ENCODE data around the gene C13orf46.
"Not testable (repeated sequence)": the region's sequence is repeated elsewhere in the genome, so short reads cannot be mapped to it uniquely, and the experiment has no call there.

C13orf46 gene

GRCh38 chr13:113926301-113926761 lies 47.5 kb downstream of the C13orf46 start:
- no peak for FAIRE-seq

DNA sequence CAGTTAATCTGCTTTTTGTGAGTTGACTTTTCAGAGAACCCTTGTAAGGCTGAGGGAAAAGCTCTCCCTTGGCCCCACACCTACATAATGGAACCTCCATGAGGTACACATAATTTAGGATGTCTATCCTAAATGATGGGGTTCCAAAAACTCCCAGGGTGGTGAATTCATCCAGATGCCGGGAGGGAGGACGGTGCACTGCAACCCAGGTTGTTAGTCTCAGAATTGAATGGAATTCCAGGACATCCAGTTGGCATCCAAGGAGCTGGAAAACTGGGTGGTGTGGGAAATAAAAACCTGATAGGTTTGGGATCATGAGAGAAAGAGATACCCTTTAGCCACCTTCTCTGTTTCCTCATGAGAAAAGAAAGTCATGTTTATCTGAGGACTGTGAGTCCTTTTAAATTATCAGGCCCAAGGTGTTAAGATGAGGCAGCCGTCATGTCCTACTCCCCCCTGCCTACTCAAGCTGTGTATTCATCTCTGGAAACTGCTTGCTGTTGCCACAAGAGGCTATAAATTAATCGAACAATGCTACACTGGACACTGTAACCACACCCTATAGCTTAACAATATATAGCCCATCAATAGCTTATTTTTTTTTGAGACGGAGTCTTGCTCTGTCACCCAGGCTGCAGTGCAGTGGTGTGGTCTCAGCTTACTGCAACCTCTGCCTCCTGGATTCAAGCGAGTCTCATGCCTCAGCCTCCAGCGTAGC lies 49.5 kb downstream of the C13orf46 start:
- FAIRE-seq: no peak

More at GRCh38 chr13:113926301-113926761, 47.5 kb downstream of the C13orf46 start:
- no peak for DNase-seq (ENCODE audit: low spot score)

DNA sequence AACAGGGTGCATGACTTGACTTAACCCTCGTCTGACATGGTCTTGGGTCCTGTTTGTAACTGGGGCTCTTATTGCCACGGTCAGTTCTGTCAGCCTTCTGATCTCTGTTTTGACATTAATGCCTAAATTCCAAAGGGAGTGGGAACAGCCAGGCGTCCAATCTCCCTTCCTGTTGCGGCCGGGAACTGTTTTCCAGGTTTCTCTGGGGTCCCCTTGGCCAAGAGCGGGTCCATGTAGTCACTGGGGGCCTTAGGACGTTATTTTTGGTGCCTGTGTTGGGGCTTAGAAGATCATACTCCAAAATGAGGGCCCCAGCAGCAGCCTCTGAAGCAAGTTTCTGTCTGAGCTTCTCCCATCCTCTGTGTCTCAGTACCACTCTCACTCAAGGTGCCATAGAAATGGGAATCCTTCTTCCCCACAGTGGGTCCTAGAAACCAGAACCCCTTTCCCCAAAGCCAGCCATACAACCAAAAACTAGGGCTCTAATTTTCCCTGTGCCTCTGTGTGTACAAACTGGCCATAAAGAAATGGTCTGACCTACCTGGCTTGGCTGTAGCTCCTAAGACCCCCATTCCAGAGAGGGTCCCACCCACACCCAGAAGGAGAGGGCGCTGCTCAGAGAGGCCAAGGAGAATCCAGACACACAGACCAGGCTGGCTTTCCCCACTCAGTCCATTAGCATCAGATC lies 50.4 kb downstream of the C13orf46 start:
- DNase-seq (ENCODE audit: low spot score) (no peak), FAIRE-seq (no peak)

More for the DNA sequence above, 49.5 kb downstream of the C13orf46 start:
- DNase-seq (ENCODE audit: low spot score): no peak

- FAIRE-seq: no peak
- no peak for DNase-seq (ENCODE audit: low spot score)
These were observed 51.3 kb downstream of the C13orf46 start for GRCh38 chr13:113922412-113923118.

DNA sequence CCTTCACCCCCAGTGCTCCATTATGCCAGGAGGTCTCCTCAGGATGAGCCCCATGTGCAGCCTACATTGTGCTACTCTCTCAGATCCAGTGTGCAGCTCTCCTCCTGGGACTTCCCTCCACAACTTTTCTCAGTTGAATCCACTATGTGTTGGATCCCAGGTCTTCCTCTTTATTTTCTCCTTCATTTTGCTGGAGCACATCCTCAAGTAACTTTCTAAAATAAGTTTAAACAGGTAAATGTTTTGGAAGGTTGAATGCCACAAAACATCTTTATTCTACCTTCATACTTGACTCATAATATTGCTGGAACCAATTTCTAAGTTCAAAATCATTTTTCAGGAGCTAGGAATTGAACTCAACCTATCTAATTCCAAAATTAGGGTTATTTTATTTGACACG lies 52.1 kb downstream of the C13orf46 start:
- no peak for DNase-seq (ENCODE audit: low spot score)
- FAIRE-seq: no peak

DNA sequence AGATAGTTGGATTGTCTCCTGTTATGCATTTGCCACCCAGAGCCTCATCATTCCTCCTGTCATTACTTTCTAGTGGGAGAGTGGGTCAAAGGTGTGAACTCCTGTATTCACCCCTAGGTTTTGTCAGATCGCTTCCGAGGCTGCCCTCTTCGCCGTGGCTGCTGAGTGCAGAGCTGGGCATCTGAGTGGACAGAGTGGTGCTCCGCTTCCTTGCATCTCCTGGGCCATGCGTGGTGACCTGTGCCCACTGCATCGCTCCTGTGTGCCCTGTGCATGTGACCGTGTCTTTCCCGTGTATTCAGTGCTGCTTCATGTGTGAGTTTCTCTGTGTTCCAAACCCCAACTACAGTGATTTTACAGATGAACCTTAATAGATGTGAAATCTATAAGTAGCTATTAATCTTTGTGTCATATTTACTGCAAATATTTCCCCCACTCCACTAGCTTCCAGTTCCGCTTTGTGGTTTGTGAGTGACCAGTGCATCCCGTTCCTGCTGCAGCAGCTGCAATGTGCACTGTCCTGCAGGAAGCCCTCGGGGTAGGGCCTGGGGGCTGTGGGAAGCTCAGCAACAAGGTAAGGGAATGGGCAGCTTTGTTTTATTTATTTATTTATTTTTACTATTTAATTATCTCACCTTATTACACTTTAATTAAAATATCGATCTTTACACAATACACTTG lies 53.1 kb downstream of the C13orf46 start:
- DNase-seq (ENCODE audit: low spot score) (no peak), FAIRE-seq (no peak)

DNA sequence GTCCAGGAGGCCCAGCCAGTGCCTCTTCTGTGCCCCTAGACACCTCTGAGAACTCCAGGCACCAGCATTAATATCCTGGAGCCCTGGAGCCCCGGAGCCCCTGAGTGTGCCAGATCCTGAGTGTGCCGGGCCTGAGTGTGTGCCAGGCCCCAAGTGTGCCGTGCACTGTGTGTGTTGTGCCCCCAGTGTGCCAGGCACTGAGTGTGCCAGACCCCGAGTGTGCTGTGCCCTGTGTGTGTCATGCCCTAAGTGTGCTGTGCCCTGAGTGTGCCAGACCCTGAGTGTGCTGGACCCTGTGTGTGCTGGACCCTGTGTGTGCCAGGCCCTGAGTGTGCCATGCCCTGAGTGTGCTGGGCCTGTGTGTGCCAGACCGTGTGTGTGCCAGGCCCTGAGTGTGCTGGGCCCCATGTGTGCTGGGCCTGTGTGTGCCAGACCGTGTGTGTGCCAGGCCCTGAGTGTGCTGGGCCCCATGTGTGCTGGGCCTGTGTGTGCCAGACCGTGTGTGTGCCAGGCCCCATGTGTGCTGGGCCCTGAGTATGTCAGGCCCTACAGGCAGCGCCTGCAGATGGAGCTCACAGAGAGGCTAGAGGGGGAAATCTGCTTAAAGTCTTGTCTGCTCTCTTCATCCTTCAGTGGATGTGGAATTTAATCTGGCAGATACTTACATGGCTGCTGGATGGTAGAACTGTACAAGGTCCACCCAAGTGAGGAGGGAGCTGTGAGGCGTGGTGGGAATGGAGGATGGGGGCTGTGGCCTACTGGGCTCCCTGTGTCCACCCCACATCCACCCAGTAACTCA lies 53.9 kb downstream of the C13orf46 start:
- no peak for DNase-seq (ENCODE audit: low spot score)
- FAIRE-seq: no peak

DNA sequence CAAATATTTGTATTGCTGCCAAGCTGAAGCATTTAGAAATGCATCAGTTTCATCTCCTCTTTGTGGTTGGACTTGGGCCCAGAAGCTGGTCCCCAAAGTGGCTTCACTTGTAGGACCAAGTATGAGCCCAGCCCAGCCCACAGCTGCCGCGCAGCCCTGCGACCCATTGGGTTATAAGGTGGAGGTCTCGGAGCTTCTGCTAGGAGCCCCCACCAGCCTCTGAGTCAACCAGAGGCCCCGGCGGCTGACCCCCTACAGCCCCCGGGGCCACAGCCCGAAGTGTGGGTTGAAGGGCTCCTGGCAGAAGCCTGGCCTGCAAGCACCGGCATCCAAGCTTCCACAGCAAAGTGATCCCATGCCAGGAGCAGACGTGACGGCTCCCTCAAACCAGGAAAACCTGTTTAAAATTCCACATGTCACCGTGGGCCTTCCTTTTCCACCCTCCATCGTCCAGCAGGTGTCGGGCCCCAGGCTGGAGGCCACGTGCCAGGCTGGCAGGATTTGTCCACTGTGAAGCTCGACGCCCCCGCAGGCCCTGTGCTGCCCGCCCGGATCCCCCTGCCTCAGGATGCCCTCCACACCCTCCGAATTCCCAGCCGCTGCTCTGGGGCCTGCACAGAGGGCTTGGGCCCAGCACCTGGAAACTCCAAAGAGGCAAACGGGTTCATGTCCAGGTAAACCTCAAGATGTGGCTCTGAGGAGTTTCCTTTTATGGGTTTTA lies 54.7 kb downstream of the C13orf46 start:
- FAIRE-seq (no peak), DNase-seq (ENCODE audit: low spot score) (no peak)

DNA sequence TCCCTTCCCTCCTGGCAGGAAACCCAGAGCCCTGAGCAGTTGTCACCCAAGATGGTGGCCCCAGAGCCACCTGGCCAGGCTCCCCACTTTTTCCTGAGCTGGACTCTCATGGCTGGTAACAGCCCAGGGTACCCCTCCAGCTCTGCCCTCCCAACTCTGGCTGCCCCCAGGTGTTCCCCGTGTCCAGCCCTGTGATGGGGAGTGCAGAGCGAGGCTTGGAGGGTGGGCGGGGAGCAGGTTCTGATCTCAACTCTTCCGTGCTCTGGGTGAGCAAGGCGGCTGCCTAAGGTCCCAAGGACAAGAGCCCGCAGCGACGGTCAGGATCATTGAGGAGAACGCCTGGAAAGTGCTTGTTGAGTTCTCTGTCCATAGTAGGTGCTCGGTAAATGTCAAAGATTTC lies 55.3 kb downstream of the C13orf46 start:
- DNase-seq (ENCODE audit: low spot score) (no peak), FAIRE-seq (no peak)

GRCh38 chr13:113917594-113918371 lies 56.1 kb downstream of the C13orf46 start:
- FAIRE-seq (no peak), DNase-seq (ENCODE audit: low spot score) (no peak)

- DNase-seq (ENCODE audit: low spot score): no peak
These were observed 56.8 kb downstream of the C13orf46 start for GRCh38 chr13:113917096-113917495.

DNA sequence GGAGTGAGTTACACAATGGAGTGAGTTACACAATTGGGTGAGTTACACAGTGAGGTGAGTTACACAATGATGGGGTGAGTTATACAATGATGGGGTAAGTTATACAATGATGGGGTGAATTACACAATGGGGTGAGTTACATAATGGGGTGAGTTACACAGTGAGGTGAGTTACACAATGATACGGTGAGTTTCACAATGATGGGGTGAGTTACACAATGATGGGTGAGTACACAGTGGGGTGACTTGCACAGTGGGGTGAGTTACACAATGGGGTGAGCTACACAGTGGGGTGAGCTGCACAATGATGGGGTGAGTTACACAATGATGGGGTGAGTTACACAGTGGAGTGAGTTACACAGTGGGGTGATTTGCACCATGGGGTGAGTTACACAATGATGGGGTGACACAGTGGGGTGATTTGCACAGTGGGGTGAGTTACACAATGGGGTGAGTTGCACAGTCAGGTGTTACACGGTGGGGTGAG lies 57.5 kb downstream of the C13orf46 start:
- FAIRE-seq (no peak), DNase-seq (ENCODE audit: low spot score) (no peak)

More at GRCh38 chr13:113917096-113917495, 56.8 kb downstream of the C13orf46 start:
- FAIRE-seq: no peak

DNA sequence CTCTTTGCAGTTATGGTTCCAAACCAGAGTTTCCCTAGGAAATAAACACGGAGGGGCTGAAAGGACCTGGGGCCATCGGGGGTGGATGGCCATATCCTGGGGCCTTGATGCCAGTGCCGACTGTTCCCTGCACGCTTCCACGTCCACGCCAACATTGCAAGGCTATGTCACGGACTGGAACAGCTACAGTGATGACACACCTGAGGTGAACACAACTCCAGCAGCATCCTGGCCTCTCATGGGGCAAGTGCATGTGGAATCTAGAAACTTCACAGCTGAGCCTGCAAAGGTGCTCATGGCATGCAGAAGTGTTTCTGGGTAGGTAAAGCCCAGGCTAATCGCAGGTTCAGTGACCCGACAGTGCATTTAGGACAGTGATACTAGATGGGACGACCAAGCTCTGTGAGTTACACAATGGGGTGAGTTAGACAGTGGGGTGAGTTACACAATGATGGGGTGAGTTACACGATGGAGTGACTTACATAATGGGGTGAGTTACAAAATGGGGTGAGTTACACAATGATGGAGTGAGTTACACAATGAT lies 58.0 kb downstream of the C13orf46 start:
- no peak for DNase-seq (ENCODE audit: low spot score)
- no peak for FAIRE-seq

- FAIRE-seq: no peak
- DNase-seq (ENCODE audit: low spot score): no peak
These were observed 58.7 kb downstream of the C13orf46 start for GRCh38 chr13:113915012-113915763.

DNA sequence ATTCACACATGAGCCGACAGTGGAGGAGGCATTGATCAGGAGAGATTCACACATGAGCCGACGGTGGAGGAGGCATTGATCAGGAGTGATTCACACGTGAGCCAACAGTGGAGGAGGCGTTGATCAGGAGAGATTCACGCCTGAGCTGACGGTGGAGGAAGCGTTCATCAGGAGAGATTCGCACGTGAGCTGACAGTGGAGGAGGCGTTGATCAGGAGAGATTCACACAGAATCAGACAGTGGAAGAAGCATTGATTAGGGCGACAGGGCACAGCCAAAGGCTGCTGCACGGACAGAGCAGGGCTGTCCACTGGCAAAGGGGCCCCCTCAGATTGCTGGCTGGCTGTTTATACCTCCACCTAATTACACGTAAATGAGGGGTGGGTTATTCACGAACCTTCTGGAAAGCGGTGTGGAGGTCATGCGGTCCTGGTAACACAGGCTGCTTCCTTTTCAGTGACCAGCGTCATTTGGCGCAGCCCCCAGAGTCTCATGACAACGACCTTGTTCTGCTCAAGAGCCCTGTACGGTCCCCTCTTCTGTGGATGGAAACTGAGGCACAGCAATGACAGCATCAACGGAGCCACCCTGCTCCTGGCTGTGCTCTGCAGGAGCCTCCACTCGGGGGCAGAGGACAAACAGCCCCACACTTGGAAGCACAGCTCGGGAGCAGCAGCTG lies 59.4 kb downstream of the C13orf46 start:
- no peak for FAIRE-seq
- DNase-seq (ENCODE audit: low spot score): no peak

- DNase-seq (ENCODE audit: low spot score); FAIRE-seq: not testable (repeated sequence)
These were observed 60.0 kb downstream of the C13orf46 start for GRCh38 chr13:113913838-113914237.

DNA sequence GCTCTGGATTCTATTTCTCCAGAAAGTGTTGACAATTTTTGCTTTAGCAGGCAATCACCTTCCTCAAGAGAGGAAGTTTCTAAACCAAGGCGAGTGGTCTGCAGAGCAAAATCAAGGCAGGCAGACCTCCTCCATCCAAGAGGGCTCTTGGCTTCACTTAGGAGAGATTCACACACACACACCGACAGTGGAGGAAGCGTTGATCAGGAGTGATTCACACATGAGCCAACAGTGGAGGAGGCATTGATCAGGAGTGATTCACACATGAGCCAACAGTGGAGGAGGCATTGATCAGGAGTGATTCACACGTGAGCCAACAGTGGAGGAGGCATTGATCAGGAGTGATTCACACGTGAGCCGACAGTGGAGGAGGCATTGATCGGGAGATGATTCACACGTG lies 60.5 kb downstream of the C13orf46 start:
- not testable (repeated sequence) for DNase-seq (ENCODE audit: low spot score); FAIRE-seq

Measured in RCC 7860 (cell line).